ENCODE data around the gene FAM180A. TPM values are rescaled to one million over a fixed set of nuclear protein-coding genes. Genes with fewer than 3 reads are reported as not detected.

FAM180A gene
- total RNA-seq, 2 donors from 2014 or later, result not detected

DNA sequence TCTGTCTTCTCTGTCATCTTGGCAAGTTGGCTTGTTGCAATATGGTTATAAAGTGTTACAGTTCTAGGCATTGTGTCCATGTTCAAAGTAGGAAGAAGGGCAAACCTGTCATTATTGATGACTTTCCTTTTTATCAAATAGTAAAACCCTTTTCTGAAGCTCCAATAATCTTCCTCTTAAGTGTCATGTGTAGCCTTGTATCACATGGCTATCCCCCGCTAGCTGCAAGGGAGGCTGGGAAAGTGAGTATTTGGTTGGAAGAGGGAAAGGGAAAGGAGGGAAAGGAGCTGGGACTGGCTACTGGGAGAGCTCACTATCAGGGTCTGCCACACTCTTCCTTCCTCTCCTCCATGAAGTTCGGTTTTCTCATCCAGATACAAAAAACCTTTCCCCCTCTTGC, 45.2 kb upstream of the FAM180A start:
- TF ChIP-seq CTCF (conservative IDR thresholded peaks at IDR 0.05), result no peak
- Histone ChIP-seq H3K9me3 (ENCODE audit: control insufficient read depth, low read length) (no peaks in the 10 kb centered on the region), H3K27ac (ENCODE audit: low read depth, low read length) (no peak overlapping the region), H3K36me3 (ENCODE audit: control insufficient read depth, insufficient read depth, low read length) (no peaks in the 10 kb centered on the region), H3K9ac (ENCODE audit: extremely low read depth, low read length, poor library complexity, severe bottlenecking) (no peak overlapping the region), H3K4me3 (ENCODE audit: low read length) (no peak overlapping the region), H3K4me1 (ENCODE audit: control insufficient read depth, insufficient read depth, low read length) (no peaks in the 10 kb centered on the region), H3K27me3 (ENCODE audit: control insufficient read depth, insufficient read depth, low read length, poor library complexity, severe bottlenecking) (no peaks in the 10 kb centered on the region)
- Mint-ChIP-seq H3K4me1 (no peaks in the 10 kb centered on the region), H3K9me3 (peaks cover 9% of the 10 kb centered on the region), H3K36me3 (ENCODE audit: low read depth) (no peaks in the 10 kb centered on the region), H3K27me3 (ENCODE audit: insufficient read depth) (peaks cover 2% of the 10 kb centered on the region), H3K27ac (no peak overlapping the region), H3K4me3 (no peak overlapping the region)
- DNase-seq, result no peak
- WGBS, 2 experiments (ENCODE audit: insufficient coverage in 1 of 2, insufficient read length in 1 of 2), result 92 to 100% methylated on average over 1 to 2 of the region's 2 CpGs

DNA sequence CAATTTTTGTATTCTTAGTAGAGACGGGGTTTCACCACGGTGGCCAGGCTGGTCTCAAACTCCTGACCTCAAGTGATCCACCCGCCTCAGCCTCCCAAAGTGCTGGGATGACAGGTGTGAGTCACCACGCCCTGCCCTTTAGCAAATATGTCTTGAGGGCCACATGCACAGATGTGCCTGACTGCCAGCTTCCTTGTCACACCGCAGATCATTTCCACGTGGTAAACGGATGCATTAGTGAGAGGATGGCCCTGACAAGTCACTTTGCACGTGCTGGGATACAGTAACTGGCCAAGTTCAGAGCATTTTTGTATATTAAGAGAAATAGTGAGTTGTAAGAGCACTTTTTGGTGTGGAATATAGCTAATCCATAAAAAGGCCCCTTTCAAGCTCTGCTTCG, 44.3 kb upstream of the FAM180A start:
- Mint-ChIP-seq H3K36me3 (ENCODE audit: low read depth) (no peaks in the 10 kb centered on the region), H3K4me3 (no peak overlapping the region), H3K9me3 (peaks cover 9% of the 10 kb centered on the region), H3K4me1 (no peaks in the 10 kb centered on the region), H3K27ac (no peak overlapping the region), H3K27me3 (ENCODE audit: insufficient read depth) (peaks cover 2% of the 10 kb centered on the region)
- H3K4me3 ChIP-seq (ENCODE audit: low read length), result no peak overlapping the region
- no peaks in the 10 kb centered on the region for H3K27me3 ChIP-seq (ENCODE audit: control insufficient read depth, insufficient read depth, low read length, poor library complexity, severe bottlenecking)
- no peaks in the 10 kb centered on the region for H3K9me3 ChIP-seq (ENCODE audit: control insufficient read depth, low read length)
- no peaks in the 10 kb centered on the region for H3K36me3 ChIP-seq (ENCODE audit: control insufficient read depth, insufficient read depth, low read length)
- 91 to 96% methylated on average over 8 to 9 of the region's 9 CpGs for WGBS, 2 experiments (ENCODE audit: insufficient coverage in 1 of 2, insufficient read length in 1 of 2)
- H3K27ac ChIP-seq (ENCODE audit: low read depth, low read length), result no peak overlapping the region
- no peaks in the 10 kb centered on the region for H3K4me1 ChIP-seq (ENCODE audit: control insufficient read depth, insufficient read depth, low read length)
- H3K9ac ChIP-seq (ENCODE audit: extremely low read depth, low read length, poor library complexity, severe bottlenecking), result no peak overlapping the region
- TF ChIP-seq CTCF (conservative IDR thresholded peaks at IDR 0.05), result no peak
- DNase-seq, result peak; percentile 23

DNA sequence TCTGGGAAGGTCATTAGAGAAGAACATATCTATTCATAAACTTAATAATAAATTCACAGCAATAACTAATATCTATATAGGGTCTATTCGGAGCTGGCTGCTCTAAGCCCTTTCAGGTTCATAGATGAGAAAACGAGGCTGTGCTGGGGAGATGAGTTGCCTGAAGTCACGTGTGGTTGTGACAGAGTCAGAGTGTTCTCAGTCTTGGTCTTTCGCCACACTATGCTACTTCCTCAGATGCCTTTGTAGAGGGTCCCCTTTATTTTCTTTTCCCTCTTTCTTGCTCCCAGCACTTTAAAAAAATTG, 43.7 kb upstream of the FAM180A start:
- DNase-seq, result no peak
- TF ChIP-seq CTCF (conservative IDR thresholded peaks at IDR 0.05), result no peak

More for the DNA sequence above, 43.7 kb upstream of the FAM180A start:
- no peak overlapping the region for H3K9ac ChIP-seq (ENCODE audit: extremely low read depth, low read length, poor library complexity, severe bottlenecking)
- H3K4me1 ChIP-seq (ENCODE audit: control insufficient read depth, insufficient read depth, low read length), result no peaks in the 10 kb centered on the region
- no peak overlapping the region for H3K27ac Mint-ChIP-seq
- WGBS, 2 experiments (ENCODE audit: insufficient coverage in 1 of 2, insufficient read length in 1 of 2), result 91 to 95% methylated on average over 3 to 4 of the region's 4 CpGs
- no peak overlapping the region for H3K4me3 ChIP-seq (ENCODE audit: low read length)
- peaks cover 2% of the 10 kb centered on the region for H3K27me3 Mint-ChIP-seq (ENCODE audit: insufficient read depth)
- no peak overlapping the region for H3K4me3 Mint-ChIP-seq
- no peaks in the 10 kb centered on the region for H3K36me3 ChIP-seq (ENCODE audit: control insufficient read depth, insufficient read depth, low read length)
- H3K36me3 Mint-ChIP-seq (ENCODE audit: low read depth), result no peaks in the 10 kb centered on the region
- peaks cover 9% of the 10 kb centered on the region for H3K9me3 Mint-ChIP-seq
- no peaks in the 10 kb centered on the region for H3K4me1 Mint-ChIP-seq
- no peak overlapping the region for H3K27ac ChIP-seq (ENCODE audit: low read depth, low read length)
- H3K27me3 ChIP-seq (ENCODE audit: control insufficient read depth, insufficient read depth, low read length, poor library complexity, severe bottlenecking), result no peaks in the 10 kb centered on the region
- no peaks in the 10 kb centered on the region for H3K9me3 ChIP-seq (ENCODE audit: control insufficient read depth, low read length)
